SU-DHL-6 (cell line): ENCODE results near the gene F8.

Experiments
- H2AFZ ChIP-seq: fragments of 200-600 bp; sonication (generic); 2 replicates; pipeline ENCODE4 v1.6.1; 2014; ENCODE audit warnings: low read depth, mild to moderate bottlenecking, moderate library complexity, mixed read lengths, antibody characterized with exemption, low read length; ENCODE audit not compliant: severe bottlenecking
- H3F3A ChIP-seq: fragments of 200-600 bp; shearing (Covaris generic); 2 replicates; pipeline ENCODE4 v1.6.0; 2016; ENCODE audit warnings: antibody characterized with exemption, mild to moderate bottlenecking; ENCODE audit not compliant: insufficient read depth
- H3K27ac ChIP-seq: fragments of 200-600 bp; sonication (generic); 2 replicates; pipeline ENCODE4 v1.5.1; 2016; ENCODE audit warnings: low read depth, mild to moderate bottlenecking, low read length, moderate library complexity, mixed read lengths
- H3K27me3 ChIP-seq: fragments of 200-600 bp; sonication (generic), shearing (Covaris generic); 2 replicates; pipeline ENCODE4 v1.6.0; 2014; ENCODE audit warnings: mild to moderate bottlenecking, low read length
- H3K36me3 ChIP-seq: fragments of 200-600 bp; sonication (generic); 2 replicates; pipeline ENCODE4 v1.6.1; 2014; ENCODE audit warnings: mild to moderate bottlenecking, low read length, mixed read lengths
- H3K4me2 ChIP-seq: fragments of 300-600, 200-600 bp; shearing (Covaris generic), sonication (generic); 2 replicates; pipeline ENCODE4 v1.6.0; 2014; ENCODE audit warnings: low read length, low read depth, mild to moderate bottlenecking; ENCODE audit not compliant: poor library complexity, severe bottlenecking
- H3K4me3 ChIP-seq: fragments of 200-600 bp; sonication (generic); 2 replicates; pipeline ENCODE4 v1.5.1; 2014; ENCODE audit warnings: antibody characterized with exemption, low read length, mild to moderate bottlenecking, mixed read lengths; ENCODE audit not compliant: insufficient read depth, poor library complexity, severe bottlenecking
- H3K79me2 ChIP-seq: fragments of 200-600 bp; sonication (generic); 2 replicates; pipeline ENCODE4 v1.6.1; 2014; ENCODE audit warnings: mild to moderate bottlenecking, low read length, moderate library complexity; ENCODE audit not compliant: insufficient read depth
- H3K9ac ChIP-seq: fragments of 200-600 bp; sonication (generic); 2 replicates; pipeline ENCODE4 v1.7.0; 2014; ENCODE audit warnings: mild to moderate bottlenecking, low read length
- H3K9me2 ChIP-seq: fragments of 200-600 bp; sonication (generic); replicated peaks from 2 replicates; pipeline ENCODE4 v1.6.1; 2014; ENCODE audit warnings: low read length; ENCODE audit not compliant: insufficient read depth
- H3K9me3 ChIP-seq: fragments of 200-600 bp; sonication (generic); 2 replicates; pipeline ENCODE4 v1.6.1; 2014; ENCODE audit warnings: low read length, mixed read lengths; ENCODE audit not compliant: insufficient read depth
- H4K20me1 ChIP-seq: fragments of 200-600 bp; sonication (generic); 2 replicates; pipeline ENCODE4 v1.6.1; 2014; ENCODE audit warnings: low read depth, mild to moderate bottlenecking, antibody characterized with exemption, low read length, moderate library complexity, mixed read lengths
- CTCF ChIP-seq: fragments of 200-600 bp; sonication (generic); IDR thresholded peaks from one replicate; pipeline ENCODE4 v1.5.1; 2017; ENCODE audit warnings: antibody characterized with exemption, mild to moderate bottlenecking, low read length, moderate library complexity; ENCODE audit not compliant: insufficient read depth, poor library complexity, severe bottlenecking
- EZH2phosphoT487 ChIP-seq: fragments of 200-600 bp; sonication (generic), shearing (Covaris generic); conservative IDR thresholded peaks from 2 replicates; pipeline ENCODE4 v1.6.1; 2018; ENCODE audit warnings: mild to moderate bottlenecking, antibody characterized with exemption, low read length, moderate library complexity, mixed read lengths

F8 gene

GRCh38 chrX:154824638-154825037 is 197.9 kb downstream of the F8 start:
- H3K79me2 ChIP-seq: no peaks in the 10 kb centered on the region
- H2AFZ ChIP-seq: no peak overlapping the region
- H3K27ac ChIP-seq: no peak overlapping the region
- no peak for TF ChIP-seq EZH2phosphoT487
- no peak for TF ChIP-seq CTCF
- no peaks in the 10 kb centered on the region for H3K9me3 ChIP-seq
- H3K4me2 ChIP-seq: no peak overlapping the region
- H3K9ac ChIP-seq: no peak overlapping the region
- no peak overlapping the region for H3K4me3 ChIP-seq
- H3F3A ChIP-seq: no peaks in the 10 kb centered on the region
- H3K27me3 ChIP-seq: no peaks in the 10 kb centered on the region
- H4K20me1 ChIP-seq: no peaks in the 10 kb centered on the region
- no peaks in the 10 kb centered on the region for H3K9me2 ChIP-seq
- no peaks in the 10 kb centered on the region for H3K36me3 ChIP-seq

- Histone ChIP-seq H3K4me3 (no peak overlapping the region), H4K20me1 (no peaks in the 10 kb centered on the region), H3K36me3 (no peaks in the 10 kb centered on the region), H3K4me2 (no peak overlapping the region), H3K27me3 (no peaks in the 10 kb centered on the region), H3K9ac (no peak overlapping the region), H3K9me2 (no peaks in the 10 kb centered on the region), H3K79me2 (no peaks in the 10 kb centered on the region), H3K27ac (no peak overlapping the region), H3K9me3 (no peaks in the 10 kb centered on the region), H3F3A (no peaks in the 10 kb centered on the region), H2AFZ (no peak overlapping the region)
- TF ChIP-seq EZH2phosphoT487 (no peak), CTCF (no peak)
Measured at GRCh38 chrX:154822029-154822428, 200.5 kb downstream of the F8 start.

GRCh38 chrX:154821523-154821922 is 201.0 kb downstream of the F8 start:
- H2AFZ ChIP-seq: no peak overlapping the region
- no peak overlapping the region for H3K4me2 ChIP-seq
- H3K4me3 ChIP-seq: no peak overlapping the region
- no peaks in the 10 kb centered on the region for H3K79me2 ChIP-seq
- H4K20me1 ChIP-seq: no peaks in the 10 kb centered on the region
- H3F3A ChIP-seq: no peaks in the 10 kb centered on the region
- no peaks in the 10 kb centered on the region for H3K36me3 ChIP-seq
- no peak overlapping the region for H3K9ac ChIP-seq
- H3K27me3 ChIP-seq: no peaks in the 10 kb centered on the region
- TF ChIP-seq CTCF (no peak), EZH2phosphoT487 (no peak)
- no peaks in the 10 kb centered on the region for H3K9me2 ChIP-seq
- H3K27ac ChIP-seq: no peak overlapping the region
- no peaks in the 10 kb centered on the region for H3K9me3 ChIP-seq
